Hepatocyte (in vitro differentiated cells): ENCODE measurements around the gene SNX9. TPM values are rescaled to one million over a fixed set of nuclear protein-coding genes. Genes with fewer than 3 reads are reported as not detected.

Experiments used
- DNase-seq: peaks from one replicate; pipeline ENCODE4 v3.0.0-alpha.2; 2016; ENCODE audit warnings: low spot score
- H2AFZ ChIP-seq: fragments of 200-600 bp; sonication (generic); 2 replicates; pipeline ENCODE4 v1.6.0; 2016; ENCODE audit warnings: antibody characterized with exemption, mild to moderate bottlenecking
- H3K27ac ChIP-seq: fragments of 200-600 bp; sonication (generic); 2 replicates; pipeline ENCODE4 v1.5.1; 2016; ENCODE audit warnings: mild to moderate bottlenecking
- H3K27me3 ChIP-seq: fragments of 200-600 bp; sonication (generic); 2 replicates; pipeline ENCODE4 v1.6.1; 2016
- H3K36me3 ChIP-seq: fragments of 200-600 bp; sonication (generic); replicated peaks from 2 replicates; pipeline ENCODE4 v1.5.1; 2016; ENCODE audit warnings: low read depth; ENCODE audit not compliant: insufficient read depth
- H3K4me1 ChIP-seq: fragments of 200-600 bp; sonication (generic); 2 replicates; pipeline ENCODE4 v1.5.1; 2016; ENCODE audit warnings: mild to moderate bottlenecking, moderate library complexity; ENCODE audit not compliant: insufficient read depth
- H3K4me2 ChIP-seq: fragments of 200-600 bp; sonication (generic); 2 replicates; pipeline ENCODE4 v1.6.0; 2016
- H3K4me3 ChIP-seq: fragments of 200-600 bp; sonication (generic); 2 replicates; pipeline ENCODE4 v1.5.1; 2016; ENCODE audit warnings: mild to moderate bottlenecking
- H3K79me2 ChIP-seq: fragments of 200-600 bp; sonication (generic); 2 replicates; pipeline ENCODE4 v1.6.0; 2017; ENCODE audit warnings: mild to moderate bottlenecking
- H3K9me2 ChIP-seq: fragments of 200-600 bp; sonication (generic); replicated peaks from 2 replicates; pipeline ENCODE4 v1.6.0; 2017; ENCODE audit warnings: mild to moderate bottlenecking; ENCODE audit not compliant: insufficient read depth
- H3K9me3 ChIP-seq: fragments of 200-600 bp; sonication (generic); 2 replicates; pipeline ENCODE4 v1.5.1; 2016; ENCODE audit warnings: low read depth, mild to moderate bottlenecking
- H4K20me1 ChIP-seq: fragments of 200-600 bp; sonication (generic); 2 replicates; pipeline ENCODE4 v1.6.0; 2016; ENCODE audit warnings: mild to moderate bottlenecking; ENCODE audit not compliant: insufficient read depth, poor library complexity, severe bottlenecking
- EZH2 ChIP-seq: fragments of 200-600 bp; sonication (generic); IDR thresholded peaks from 2 replicates; pipeline ENCODE4 v1.6.1; 2016; ENCODE audit warnings: antibody characterized with exemption, mild to moderate bottlenecking, borderline replicate concordance
- EZH2phosphoT487 ChIP-seq: fragments of 200-600 bp; sonication (generic); IDR thresholded peaks from one replicate; pipeline ENCODE4 v1.6.1; 2018; ENCODE audit warnings: antibody characterized with exemption, mild to moderate bottlenecking, low read depth, moderate library complexity; ENCODE audit not compliant: unreplicated experiment, severe bottlenecking
- whole genome bisulfite sequencing: methylation state at CpG from one replicate; pipeline ENCODE4 v1.1.6; 2016; ENCODE audit warnings: low lambda C conversion rate; ENCODE audit errors: missing lambda C conversion rate; 5-methylcytosine and 5-hydroxymethylcytosine counted together
- polyA plus RNA-seq: library from polyadenylated mRNA; unstranded; fragments of >200 nt; fragmentation: Nextera tagmentation; extraction: Ambion mirVana; gene quantifications from 2 replicates; pipeline ENCODE4 v1.2.1, GENCODE V29; 2016
- total RNA-seq: library from RNA; depleted of rRNA; stranded (reverse); fragments of >200 nt; gene quantifications from 2 replicates; pipeline ENCODE4 v1.2.3, GENCODE V29; 2014
- TF ChIP-seq, protein P1 (sequence below): fragments of 200-600 bp; sonication (generic); IDR thresholded peaks from 2 replicates; pipeline ENCODE4 v1.5.1; 2016; ENCODE audit warnings: antibody characterized with exemption, mild to moderate bottlenecking; ENCODE audit not compliant: poor library complexity

The SNX9 gene
- total and polyA plus RNA-seq, 2 experiments from 2014 or later, result 34.1 to 34.7 TPM

DNA sequence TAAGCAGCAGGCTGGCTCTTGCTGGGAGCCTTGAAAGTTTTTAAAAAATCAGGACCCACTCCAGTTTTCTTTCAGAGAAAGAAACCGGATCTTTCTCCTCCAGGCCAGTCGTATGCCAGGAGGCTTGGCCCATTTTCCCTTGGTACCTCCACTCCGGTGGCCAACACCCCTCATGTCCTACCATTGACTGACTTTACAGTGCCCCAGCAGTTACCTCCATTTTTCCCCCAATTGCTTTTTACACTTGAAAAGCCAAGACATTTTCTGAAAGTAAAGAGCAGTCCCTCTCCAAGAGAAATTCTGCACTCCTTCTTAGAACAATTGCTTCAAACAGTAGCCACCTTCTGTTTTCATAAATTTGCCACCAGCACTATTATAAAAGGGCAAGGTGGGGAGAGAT is 47.7 kb upstream of the SNX9 start:
- no peaks in the 10 kb centered on the region for H3K27me3 ChIP-seq
- H3K4me2 ChIP-seq, result no peak overlapping the region
- 97% methylated on average over 3 of the region's 3 CpGs for WGBS
- TF ChIP-seq EZH2phosphoT487 (no peak), EZH2 (no peak)
- TF ChIP-seq, protein P1, sequence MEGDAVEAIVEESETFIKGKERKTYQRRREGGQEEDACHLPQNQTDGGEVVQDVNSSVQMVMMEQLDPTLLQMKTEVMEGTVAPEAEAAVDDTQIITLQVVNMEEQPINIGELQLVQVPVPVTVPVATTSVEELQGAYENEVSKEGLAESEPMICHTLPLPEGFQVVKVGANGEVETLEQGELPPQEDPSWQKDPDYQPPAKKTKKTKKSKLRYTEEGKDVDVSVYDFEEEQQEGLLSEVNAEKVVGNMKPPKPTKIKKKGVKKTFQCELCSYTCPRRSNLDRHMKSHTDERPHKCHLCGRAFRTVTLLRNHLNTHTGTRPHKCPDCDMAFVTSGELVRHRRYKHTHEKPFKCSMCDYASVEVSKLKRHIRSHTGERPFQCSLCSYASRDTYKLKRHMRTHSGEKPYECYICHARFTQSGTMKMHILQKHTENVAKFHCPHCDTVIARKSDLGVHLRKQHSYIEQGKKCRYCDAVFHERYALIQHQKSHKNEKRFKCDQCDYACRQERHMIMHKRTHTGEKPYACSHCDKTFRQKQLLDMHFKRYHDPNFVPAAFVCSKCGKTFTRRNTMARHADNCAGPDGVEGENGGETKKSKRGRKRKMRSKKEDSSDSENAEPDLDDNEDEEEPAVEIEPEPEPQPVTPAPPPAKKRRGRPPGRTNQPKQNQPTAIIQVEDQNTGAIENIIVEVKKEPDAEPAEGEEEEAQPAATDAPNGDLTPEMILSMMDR, result no peak
- no peaks in the 10 kb centered on the region for H4K20me1 ChIP-seq
- H3K9me3 ChIP-seq, result no peaks in the 10 kb centered on the region
- H2AFZ ChIP-seq, result no peak overlapping the region
- H3K4me3 ChIP-seq, result no peak overlapping the region
- no peak overlapping the region for H3K27ac ChIP-seq
- H3K9me2 ChIP-seq, result no peaks in the 10 kb centered on the region
- DNase-seq, result no peak
- H3K36me3 ChIP-seq, result no peaks in the 10 kb centered on the region
- no peaks in the 10 kb centered on the region for H3K79me2 ChIP-seq
- H3K4me1 ChIP-seq, result no peaks in the 10 kb centered on the region

DNA sequence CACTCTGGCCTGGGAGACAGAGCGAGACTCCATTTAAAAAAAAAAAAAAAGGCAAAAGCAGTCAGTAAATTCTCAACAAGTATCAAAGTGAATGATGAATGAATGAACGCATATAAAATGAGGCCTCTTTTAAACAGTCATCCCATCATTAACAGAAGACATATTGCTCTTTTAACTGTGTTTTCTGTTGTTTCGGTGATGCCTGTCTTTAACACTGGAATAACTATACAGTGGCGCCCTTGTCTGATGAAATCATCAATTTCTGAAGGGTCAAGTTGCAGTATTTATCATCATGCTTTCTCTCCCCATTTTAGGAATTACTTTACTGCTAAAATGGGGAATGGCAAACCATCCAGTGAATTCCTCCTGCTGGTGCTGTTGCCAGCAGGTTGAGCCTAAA is 45.7 kb upstream of the SNX9 start:
- Histone ChIP-seq H3K36me3 (no peaks in the 10 kb centered on the region), H3K27ac (no peak overlapping the region), H3K4me3 (no peak overlapping the region), H3K9me2 (no peaks in the 10 kb centered on the region), H3K9me3 (no peaks in the 10 kb centered on the region), H2AFZ (no peak overlapping the region), H3K27me3 (no peaks in the 10 kb centered on the region), H4K20me1 (no peaks in the 10 kb centered on the region), H3K4me1 (no peaks in the 10 kb centered on the region), H3K4me2 (no peak overlapping the region), H3K79me2 (no peaks in the 10 kb centered on the region)
- TF ChIP-seq EZH2 (no peak), EZH2phosphoT487 (no peak)
- TF ChIP-seq, protein P1, result no peak
- 96% methylated on average over 4 of the region's 4 CpGs for WGBS
- no peak for DNase-seq

DNA sequence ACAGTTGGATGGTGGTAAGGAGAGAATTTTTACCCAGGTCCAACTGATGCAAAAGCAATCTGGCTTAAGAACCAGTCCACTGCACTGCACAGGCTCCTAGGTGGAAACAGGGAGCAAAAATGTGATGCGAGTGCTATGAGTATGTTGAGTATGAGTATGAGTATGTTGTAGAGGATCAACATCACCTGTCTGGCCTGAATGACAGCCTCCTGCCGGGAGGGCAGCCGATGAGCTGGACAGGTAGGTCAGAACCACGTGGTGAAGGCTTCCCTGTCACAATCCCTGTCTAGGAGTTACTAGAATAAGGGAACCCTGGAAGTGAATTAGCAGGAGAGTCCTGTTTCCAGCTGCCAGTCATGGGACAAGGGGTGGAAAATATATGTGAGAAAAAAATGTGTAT is 44.3 kb upstream of the SNX9 start:
- Histone ChIP-seq H3K27me3 (no peaks in the 10 kb centered on the region), H4K20me1 (no peaks in the 10 kb centered on the region), H3K27ac (no peak overlapping the region), H3K9me2 (no peaks in the 10 kb centered on the region), H3K4me1 (no peaks in the 10 kb centered on the region), H3K4me3 (no peak overlapping the region), H3K9me3 (no peaks in the 10 kb centered on the region), H3K36me3 (no peaks in the 10 kb centered on the region), H2AFZ (no peak overlapping the region), H3K79me2 (no peaks in the 10 kb centered on the region), H3K4me2 (no peak overlapping the region)
- DNase-seq, result no peak
- TF ChIP-seq, protein P1, result no peak
- no peak for TF ChIP-seq EZH2phosphoT487
- TF ChIP-seq EZH2, result no peak
- WGBS, result 89% methylated on average over 4 of the region's 4 CpGs
